Aorta (tissue), 5 donors: ENCODE results near the gene TCF4. TPM values are rescaled to one million over a fixed set of nuclear protein-coding genes. Genes with fewer than 3 reads are reported as not detected.
A peak's percentile ranks its signal among the peaks of the same experiment; 100 is the strongest.

Source experiments
- ATAC-seq: fragments of 200-7000 bp; cut with Tn5 transposase; one replicate; pipeline ENCODE4 v1.9.1; 2022; ENCODE audit warnings: moderate library complexity; ENCODE audit not compliant: low FRiP score
- DNase-seq, 2 donors: peaks; one replicate each; pipeline ENCODE4 v3.0.0-alpha.2; 2020
- H3K27ac ChIP-seq, 2 donors: one replicate each; pipeline ENCODE4 v1.5.1; 2013; ENCODE audit warnings: low read length in 2 of 2, mild to moderate bottlenecking in 2 of 2, moderate library complexity in 2 of 2, control low read depth in 1 of 2, inconsistent platforms in 1 of 2, low read depth in 1 of 2
- H3K27me3 ChIP-seq, 2 donors: one replicate each; pipeline ENCODE4 v1.6.1; 2013; ENCODE audit warnings: control low read depth in 1 of 2, low read length in 1 of 2, mild to moderate bottlenecking in 1 of 2, moderate library complexity in 1 of 2; ENCODE audit not compliant: insufficient read depth in 2 of 2, control insufficient read depth in 1 of 2
- H3K36me3 ChIP-seq, 2 donors: one replicate each; pipeline ENCODE4 v1.6.1; 2013; ENCODE audit warnings: control low read depth in 1 of 2, low read length in 1 of 2, mild to moderate bottlenecking in 1 of 2; ENCODE audit not compliant: insufficient read depth in 2 of 2, control insufficient read depth in 1 of 2
- H3K4me1 ChIP-seq, 2 donors: one replicate each; pipeline ENCODE4 v1.6.1; 2013; ENCODE audit warnings: low read length in 2 of 2, control low read depth in 1 of 2, mild to moderate bottlenecking in 1 of 2, moderate library complexity in 1 of 2; ENCODE audit not compliant: insufficient read depth in 2 of 2, control insufficient read depth in 1 of 2
- H3K4me3 ChIP-seq, 2 donors: one replicate each; pipeline ENCODE4 v1.5.1; 2013; ENCODE audit warnings: low read length in 2 of 2, control low read depth in 1 of 2, mild to moderate bottlenecking in 1 of 2
- H3K9me3 ChIP-seq: one replicate; pipeline ENCODE4 v1.6.1; 2013; ENCODE audit warnings: mild to moderate bottlenecking, low read length; ENCODE audit not compliant: control insufficient read depth
- WGBS, 2 donors: extraction: QIAGEN DNeasy Blood & Tissue Kit; methylation state at CpG; one replicate each; pipeline ENCODE4 v1.1.7; 2013; 5-methylcytosine and 5-hydroxymethylcytosine counted together
- intact Hi-C, 2 donors: fragments of 100-400 bp; cut with DNase I; formaldehyde crosslinking; loops; one replicate each; pipeline versions ENCODE4 v1.14.2 to v1.15.0; 2022
- long read RNA-seq, 2 donors: library from polyadenylated mRNA; unstranded; transcript quantifications; one replicate each; pipeline ENCODE4 v2.0.0, GENCODE V29; 2020 to 2021
- polyA plus RNA-seq, 2 donors: library from polyadenylated mRNA; stranded (reverse); fragments of 200-250 nt; gene quantifications; one replicate each; pipeline ENCODE4 v1.2.3, GENCODE V29; 2013
- total RNA-seq, 2 donors: library from RNA; stranded (reverse); fragmentation: NEBNext Ultra II Directional; extraction: Animal tissue kit (Norgen Biotek cat#: 25700); gene quantifications; one replicate each; pipeline ENCODE4 v1.2.1, GENCODE V29; 2021
- donor health status: healthy with polysubstance abuse.
- donor health status: Bipolar disorder and iron deficiency.
- donor health status: DM: no; HTN: no; CAD: no.
- donor health status: DM: no; HTN: no; CAD: no.
- donor health status: DM: yes; HTN: yes; CAD: no.

The TCF4 gene
- total RNA-seq, result 100 to 1,000 TPM; 108 to 297 TPM
- 10 to 100 TPM; 11.8 to 42.2 TPM for polyA plus RNA-seq
- long read RNA-seq, donor 1, full-length matches to known transcripts, result 197 of 428 reads
- long read RNA-seq, donor 1, partial matches to known transcripts, result 52 of 428 reads
- long read RNA-seq, donor 1, other reads (novel, unspliced or antisense), result 179 of 428 reads
- long read RNA-seq, donor 2, full-length matches to known transcripts, result 58 of 174 reads
- long read RNA-seq, donor 2, partial matches to known transcripts, result 23 of 174 reads
- long read RNA-seq, donor 2, other reads (novel, unspliced or antisense), result 93 of 174 reads

DNA sequence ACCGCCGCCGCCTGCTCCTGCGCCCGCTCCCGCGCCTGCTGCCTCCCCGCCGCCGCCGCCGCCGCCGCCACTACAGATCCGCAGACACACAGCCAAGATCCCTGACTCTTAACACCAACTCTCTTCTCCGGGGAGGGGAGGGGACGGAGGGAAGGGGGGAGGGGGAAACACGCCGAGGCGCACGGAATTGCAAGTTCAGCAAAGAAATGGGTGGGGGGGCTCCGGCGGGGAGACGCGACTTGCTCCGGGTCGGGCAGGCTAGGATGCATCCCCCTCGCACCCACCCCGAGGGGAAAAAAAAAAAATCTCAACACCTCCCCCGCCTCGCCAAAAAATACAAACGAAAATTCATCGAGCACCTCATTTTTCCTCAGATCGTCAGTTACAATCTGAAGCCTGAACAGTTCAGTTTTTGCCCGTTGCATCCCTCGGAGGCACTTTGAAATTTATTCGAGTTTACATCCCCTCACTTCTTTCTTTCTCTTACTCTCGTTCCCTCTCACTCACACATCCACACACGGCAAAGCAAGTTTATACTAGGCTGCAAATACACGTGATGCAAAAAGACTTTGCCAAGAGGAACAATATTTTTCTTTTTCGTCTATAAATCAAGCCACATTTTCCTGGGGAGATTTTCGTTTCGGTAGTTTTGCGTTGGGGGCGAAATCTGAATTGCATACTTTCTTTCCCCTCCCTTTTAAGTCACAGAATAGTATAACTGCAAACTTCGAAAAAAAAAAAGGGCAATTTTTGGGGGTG is at the start of gene TCF4:
Gene TCF4 (minus strand): TSS at position 82 of the 759 bp plus-strand sequence. CDS start 1,076 bp downstream, outside the sequence.
- intact Hi-C loops, result loop anchor here (5.0 to 10.0 kb wide), 7 partner anchors 113 to 346 kb away; no protein-coding TSS in a partner anchor
- peak within 1 kb of the TSS; percentile 96 to 99 for H3K4me3 ChIP-seq
- DNase-seq, result peak; percentile 70 to 87
- H3K4me1 ChIP-seq, result no peaks in the 10 kb centered on the region
- ATAC-seq, result peak; percentile 48
- no peaks in the 10 kb centered on the region for H3K27me3 ChIP-seq
- no peaks in the 10 kb centered on the region for H3K36me3 ChIP-seq
- no peaks in the 10 kb centered on the region for H3K9me3 ChIP-seq
- H3K27ac ChIP-seq, result peak within 1 kb of the TSS in 1 of 2 donors; percentile 84
- 0% methylated on average over 37 to 46 of the region's 46 CpGs for WGBS, 2 donors

DNA sequence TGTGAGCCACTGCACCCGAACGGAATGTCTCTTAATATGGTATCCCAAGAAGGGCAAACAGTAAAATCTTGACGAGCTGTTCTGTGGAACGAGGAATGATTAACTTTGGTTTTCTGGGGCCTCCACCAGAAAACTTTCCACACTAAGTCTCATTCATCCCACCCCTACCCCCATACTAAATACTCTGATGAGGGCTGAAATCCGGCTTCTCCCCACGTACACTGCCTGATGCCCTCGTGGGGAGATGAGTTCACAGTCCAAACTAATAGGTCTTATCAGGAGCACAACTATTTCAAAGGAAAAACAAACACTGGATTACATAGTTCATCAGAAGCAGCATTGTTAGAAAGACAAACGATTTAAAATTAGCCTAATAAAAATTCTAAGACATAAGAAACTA is 49.2 kb upstream of the TCF4 start:
- Histone ChIP-seq H3K4me1 (no peaks in the 10 kb centered on the region), H3K27ac (no peak overlapping the region), H3K36me3 (no peaks in the 10 kb centered on the region), H3K9me3 (no peaks in the 10 kb centered on the region), H3K4me3 (no peak overlapping the region), H3K27me3 (no peaks in the 10 kb centered on the region)
- no peak for ATAC-seq
- DNase-seq, result no peak
- intact Hi-C loops, result no loop called here
- 79 to 81% methylated on average over 8 of the region's 8 CpGs for WGBS, 2 donors

DNA sequence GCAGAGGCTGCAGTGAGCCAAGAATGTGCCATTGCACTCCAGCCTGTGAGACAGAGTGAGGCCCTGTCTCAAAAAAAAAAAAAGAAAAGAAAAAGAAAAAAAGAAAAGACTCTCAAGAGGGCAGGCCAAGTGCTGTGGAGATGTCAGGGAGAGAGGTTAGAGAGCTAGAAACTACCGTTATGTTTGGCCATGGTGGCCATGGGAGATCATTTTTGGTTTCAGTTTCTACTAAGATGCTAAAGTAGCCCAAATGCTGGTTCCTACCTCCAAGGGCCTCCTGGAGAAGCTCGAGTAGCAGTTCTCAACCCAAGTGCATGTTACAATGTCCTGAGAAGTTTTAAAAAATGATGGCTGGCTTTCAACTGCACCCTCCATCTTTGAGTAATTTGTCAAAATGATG is 47.4 kb upstream of the TCF4 start:
- H3K27me3 ChIP-seq, result no peaks in the 10 kb centered on the region
- H3K36me3 ChIP-seq, result no peaks in the 10 kb centered on the region
- H3K4me1 ChIP-seq, result no peaks in the 10 kb centered on the region
- 35 to 44% methylated on average over 2 of the region's 2 CpGs for WGBS, 2 donors
- no peak overlapping the region for H3K27ac ChIP-seq
- ATAC-seq (no peak), DNase-seq (no peak)
- H3K9me3 ChIP-seq, result no peaks in the 10 kb centered on the region
- intact Hi-C loops, result no loop called here
- H3K4me3 ChIP-seq, result no peak overlapping the region

DNA sequence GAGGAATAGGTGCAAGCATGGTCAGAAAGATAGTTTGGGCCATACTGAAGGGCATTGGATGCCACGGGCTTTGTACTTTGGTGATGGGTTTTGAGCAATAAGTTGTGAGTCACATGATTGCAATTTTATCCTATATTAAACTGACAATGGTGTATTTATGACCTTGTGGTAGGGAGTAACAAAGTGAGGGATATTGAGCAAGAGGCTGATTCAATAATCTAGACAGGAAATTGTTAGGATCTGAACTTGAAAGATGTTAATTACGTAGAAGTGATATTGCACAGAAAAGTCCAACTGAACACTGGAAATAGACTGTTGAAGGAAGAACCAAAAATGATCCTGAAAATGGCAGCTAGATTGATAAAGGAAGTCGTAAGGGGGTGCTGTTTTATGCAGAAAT is 46.6 kb upstream of the TCF4 start:
- WGBS, 2 donors, result 87 to 88% methylated on average over 3 of the region's 3 CpGs
- Histone ChIP-seq H3K4me3 (no peak overlapping the region), H3K4me1 (no peaks in the 10 kb centered on the region), H3K27ac (no peak overlapping the region), H3K9me3 (no peaks in the 10 kb centered on the region), H3K27me3 (no peaks in the 10 kb centered on the region), H3K36me3 (no peaks in the 10 kb centered on the region)
- ATAC-seq, result no peak
- intact Hi-C loops, result no loop called here
- no peak for DNase-seq

DNA sequence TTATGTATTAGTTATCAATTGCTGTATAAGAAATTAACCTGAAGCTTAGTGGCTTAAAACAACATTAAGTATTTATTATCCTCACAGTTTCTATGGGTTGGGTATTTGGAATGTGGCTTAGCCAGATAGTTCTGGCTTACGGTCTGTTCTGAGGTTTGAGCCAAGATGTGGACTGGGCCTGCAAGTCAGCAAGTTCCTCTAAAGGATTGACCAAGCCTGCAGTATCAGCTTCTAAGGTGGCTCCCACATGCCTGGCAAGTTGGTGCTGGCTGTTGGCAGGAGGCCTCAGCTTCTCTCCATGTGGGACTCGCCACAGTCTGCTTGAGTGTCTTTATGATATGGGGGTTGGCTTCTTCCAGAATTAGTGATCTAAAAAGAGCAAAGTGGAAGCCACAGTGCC is 45.0 kb upstream of the TCF4 start:
- Histone ChIP-seq H3K27ac (no peak overlapping the region), H3K36me3 (no peaks in the 10 kb centered on the region), H3K9me3 (no peaks in the 10 kb centered on the region), H3K27me3 (no peaks in the 10 kb centered on the region), H3K4me1 (no peaks in the 10 kb centered on the region), H3K4me3 (no peak overlapping the region)
- intact Hi-C loops, result no loop called here
- no peak for DNase-seq
- no peak for ATAC-seq
- 54 to 55% methylated on average over 2 of the region's 2 CpGs for WGBS, 2 donors

DNA sequence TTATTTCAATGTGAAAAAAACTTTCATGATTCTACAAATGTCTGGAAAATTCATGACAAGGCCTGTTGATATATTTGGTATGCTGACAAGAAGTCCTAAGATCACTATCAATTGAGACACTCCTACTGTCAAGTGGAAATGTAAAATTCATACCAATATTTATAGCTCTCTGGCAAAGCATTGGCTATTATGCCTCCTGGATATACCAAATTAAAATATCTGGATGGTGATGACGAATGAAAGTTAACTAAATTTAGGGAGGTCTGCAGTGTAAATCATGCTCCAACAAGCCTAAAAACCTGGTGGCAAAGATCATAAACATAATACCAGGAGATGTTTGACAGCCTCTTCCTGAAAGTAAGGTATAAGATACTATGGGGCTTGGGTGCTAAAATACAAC is 41.1 kb upstream of the TCF4 start:
- Histone ChIP-seq H3K4me1 (no peaks in the 10 kb centered on the region), H3K27me3 (no peaks in the 10 kb centered on the region), H3K9me3 (no peaks in the 10 kb centered on the region), H3K27ac (no peak overlapping the region), H3K4me3 (no peak overlapping the region), H3K36me3 (no peaks in the 10 kb centered on the region)
- DNase-seq (no peak), ATAC-seq (no peak)
- intact Hi-C loops, result no loop called here
- WGBS, 2 donors, result 85 to 89% methylated on average over 1 of the region's 1 CpG

DNA sequence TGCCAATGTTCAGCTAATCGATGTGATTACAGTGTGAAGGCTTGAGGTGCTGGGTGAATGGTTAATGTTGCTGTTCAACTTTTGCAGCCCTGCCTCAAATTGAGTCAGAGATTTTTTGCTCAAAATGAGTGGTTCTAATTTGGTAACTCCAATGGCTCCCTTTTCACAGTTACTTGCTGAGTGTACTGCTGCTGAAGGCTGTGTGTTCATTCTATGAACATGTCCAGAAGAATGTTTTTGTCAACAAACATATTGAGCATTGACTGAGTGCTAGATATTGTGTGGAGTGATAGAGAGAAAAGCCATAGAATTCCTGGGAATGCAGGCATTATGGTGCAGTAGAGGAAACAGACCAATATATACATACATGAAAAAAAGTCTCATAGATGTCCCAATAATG is 39.0 kb upstream of the TCF4 start:
- DNase-seq (no peak), ATAC-seq (no peak)
- no peaks in the 10 kb centered on the region for H3K9me3 ChIP-seq
- WGBS, 2 donors, result 89 to 97% methylated on average over 1 of the region's 1 CpG
- H3K27ac ChIP-seq, result no peak overlapping the region
- no peak overlapping the region for H3K4me3 ChIP-seq
- H3K27me3 ChIP-seq, result no peaks in the 10 kb centered on the region
- H3K4me1 ChIP-seq, result no peaks in the 10 kb centered on the region
- H3K36me3 ChIP-seq, result no peaks in the 10 kb centered on the region
- intact Hi-C loops, result no loop called here

DNA sequence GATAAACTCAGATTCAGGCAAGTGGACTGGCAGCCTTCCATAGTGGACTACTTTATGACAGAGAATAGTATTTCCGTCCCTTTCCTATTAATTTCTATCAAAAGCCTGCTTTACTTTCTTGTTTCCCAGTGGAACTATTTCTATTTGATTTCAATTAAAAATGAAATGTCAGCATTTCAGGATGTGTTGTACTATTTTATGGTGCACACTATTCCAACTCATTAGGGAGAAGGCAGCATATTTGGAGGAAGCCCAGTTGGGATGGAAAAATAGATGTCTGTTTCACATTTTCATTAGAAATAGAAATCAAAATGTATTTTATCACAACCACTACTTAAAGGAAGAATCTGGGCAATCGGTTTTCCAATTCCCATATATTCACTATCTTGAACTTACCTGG is 37.9 kb upstream of the TCF4 start:
- 65 to 71% methylated on average over 2 of the region's 2 CpGs for WGBS, 2 donors
- no peak for ATAC-seq
- intact Hi-C loops, result no loop called here

DNA sequence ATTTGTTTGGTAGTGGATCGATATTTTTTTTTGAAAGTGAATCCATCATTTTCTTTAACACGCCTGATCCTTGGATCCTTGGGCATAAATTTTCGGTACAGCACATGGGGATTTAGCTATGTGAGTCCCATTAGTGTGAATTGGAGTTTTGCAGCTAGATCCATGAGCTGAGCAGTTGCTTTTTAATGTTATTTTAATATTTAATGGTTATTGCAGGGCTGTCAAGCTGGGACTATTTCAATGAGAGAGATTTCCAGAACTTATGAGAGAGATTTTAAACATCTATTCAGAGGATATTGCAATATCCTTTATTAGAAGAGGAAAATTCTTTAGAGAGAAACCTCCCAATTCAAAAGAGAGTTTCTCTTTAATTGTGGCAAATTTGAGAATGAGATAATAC is 35.6 kb upstream of the TCF4 start:
- no peak for ATAC-seq
- H3K9me3 ChIP-seq, result no peaks in the 10 kb centered on the region
- H3K4me3 ChIP-seq, result no peak overlapping the region
- intact Hi-C loops, result no loop called here
- H3K27me3 ChIP-seq, result no peaks in the 10 kb centered on the region
- DNase-seq, result no peak
- no peaks in the 10 kb centered on the region for H3K4me1 ChIP-seq
- WGBS, 2 donors, result 96% methylated on average over 3 of the region's 3 CpGs
- no peaks in the 10 kb centered on the region for H3K36me3 ChIP-seq
- no peak overlapping the region for H3K27ac ChIP-seq

More for the DNA sequence above, 37.9 kb upstream of the TCF4 start:
- Histone ChIP-seq H3K36me3 (no peaks in the 10 kb centered on the region), H3K9me3 (no peaks in the 10 kb centered on the region), H3K4me1 (no peaks in the 10 kb centered on the region), H3K27me3 (no peaks in the 10 kb centered on the region), H3K27ac (no peak overlapping the region), H3K4me3 (no peak overlapping the region)
- DNase-seq, result no peak
